ENCODE data around the gene TTLL3. TPM values are rescaled to one million over a fixed set of nuclear protein-coding genes. Genes with fewer than 3 reads are reported as not detected.

The TTLL3 gene
- total RNA-seq, 1 donor: 21.6 TPM

- TF ChIP-seq CTCF (IDR thresholded peaks at IDR 0.05; ENCODE audit: insufficient read depth, low read depth, low read length): no peak
- DNase-seq (ENCODE audit: low read depth): peak; percentile 28
- no peak overlapping the region for H3K4me3 ChIP-seq (ENCODE audit: low read depth, low read length)
These were observed 31.7 kb upstream of the TTLL3 start for GRCh38 chr3:9778143-9779074.

- H3K4me3 ChIP-seq (ENCODE audit: low read depth, low read length): no peak overlapping the region
- no peak for TF ChIP-seq CTCF (IDR thresholded peaks at IDR 0.05; ENCODE audit: insufficient read depth, low read depth, low read length)
- no peak for DNase-seq (ENCODE audit: low read depth)
These were observed 30.9 kb upstream of the TTLL3 start for GRCh38 chr3:9779075-9779593.

GRCh38 chr3:9779721-9780457 is 30.2 kb upstream of the TTLL3 start:
- DNase-seq (ENCODE audit: low read depth): no peak
- no peak overlapping the region for H3K4me3 ChIP-seq (ENCODE audit: low read depth, low read length)
- no peak for TF ChIP-seq CTCF (IDR thresholded peaks at IDR 0.05; ENCODE audit: insufficient read depth, low read depth, low read length)

- no peak for DNase-seq (ENCODE audit: low read depth)
- no peak for TF ChIP-seq CTCF (IDR thresholded peaks at IDR 0.05; ENCODE audit: insufficient read depth, low read depth, low read length)
- H3K4me3 ChIP-seq (ENCODE audit: low read depth, low read length): no peak overlapping the region
These were observed 29.6 kb upstream of the TTLL3 start for GRCh38 chr3:9780458-9780812.

- no peak overlapping the region for H3K4me3 ChIP-seq (ENCODE audit: low read depth, low read length)
- TF ChIP-seq CTCF (IDR thresholded peaks at IDR 0.05; ENCODE audit: insufficient read depth, low read depth, low read length): no peak
- no peak for DNase-seq (ENCODE audit: low read depth)
These were observed 29.2 kb upstream of the TTLL3 start for GRCh38 chr3:9780910-9781309.

- TF ChIP-seq CTCF (IDR thresholded peaks at IDR 0.05; ENCODE audit: insufficient read depth, low read depth, low read length): no peak
- DNase-seq (ENCODE audit: low read depth): no peak
These were observed 28.5 kb upstream of the TTLL3 start for GRCh38 chr3:9781551-9781950.

More at GRCh38 chr3:9781551-9781950, 28.5 kb upstream of the TTLL3 start:
- no peak overlapping the region for H3K4me3 ChIP-seq (ENCODE audit: low read depth, low read length)

All from fibroblast of villous mesenchyme (primary cell).